HFF-Myc (cell line): ENCODE measurements around the gene TLL1.

Source experiments
- DNase-seq: peaks from one replicate; pipeline ENCODE4 v3.0.0-alpha.2; 2011; ENCODE audit warnings: low read depth; ENCODE audit errors: extremely low read depth
- H3K4me3 ChIP-seq: replicated peaks from 2 replicates; pipeline ENCODE4 v1.5.1; 2011; ENCODE audit warnings: low read depth, mild to moderate bottlenecking, control low read depth, low read length
- TF ChIP-seq, protein P1 (sequence below): IDR thresholded peaks from 2 replicates; pipeline ENCODE4 v1.5.1; 2012; ENCODE audit warnings: mild to moderate bottlenecking, low read depth, low read length, control low read depth; ENCODE audit errors: missing control alignments

TLL1 gene

DNA sequence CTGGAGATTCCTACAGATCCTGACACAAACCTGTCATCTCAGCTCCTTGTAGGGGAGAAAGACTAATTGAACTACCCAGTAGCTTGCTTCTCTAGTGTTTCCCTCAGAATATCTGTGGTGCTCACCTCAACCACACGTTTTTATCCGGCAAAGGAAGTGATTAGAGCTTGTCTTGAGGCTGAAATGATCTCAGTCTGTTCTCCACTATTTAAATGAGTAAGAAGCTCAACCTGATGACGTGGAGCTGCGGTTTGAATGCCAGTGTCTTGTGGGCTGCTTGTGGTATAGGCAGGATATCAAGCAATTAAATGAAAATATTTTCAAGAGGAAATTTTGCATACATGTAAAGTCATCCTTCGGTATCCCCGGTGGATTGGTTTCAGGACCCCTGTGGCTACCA is 270.2 kb downstream of the TLL1 start:
- TF ChIP-seq, protein P1, sequence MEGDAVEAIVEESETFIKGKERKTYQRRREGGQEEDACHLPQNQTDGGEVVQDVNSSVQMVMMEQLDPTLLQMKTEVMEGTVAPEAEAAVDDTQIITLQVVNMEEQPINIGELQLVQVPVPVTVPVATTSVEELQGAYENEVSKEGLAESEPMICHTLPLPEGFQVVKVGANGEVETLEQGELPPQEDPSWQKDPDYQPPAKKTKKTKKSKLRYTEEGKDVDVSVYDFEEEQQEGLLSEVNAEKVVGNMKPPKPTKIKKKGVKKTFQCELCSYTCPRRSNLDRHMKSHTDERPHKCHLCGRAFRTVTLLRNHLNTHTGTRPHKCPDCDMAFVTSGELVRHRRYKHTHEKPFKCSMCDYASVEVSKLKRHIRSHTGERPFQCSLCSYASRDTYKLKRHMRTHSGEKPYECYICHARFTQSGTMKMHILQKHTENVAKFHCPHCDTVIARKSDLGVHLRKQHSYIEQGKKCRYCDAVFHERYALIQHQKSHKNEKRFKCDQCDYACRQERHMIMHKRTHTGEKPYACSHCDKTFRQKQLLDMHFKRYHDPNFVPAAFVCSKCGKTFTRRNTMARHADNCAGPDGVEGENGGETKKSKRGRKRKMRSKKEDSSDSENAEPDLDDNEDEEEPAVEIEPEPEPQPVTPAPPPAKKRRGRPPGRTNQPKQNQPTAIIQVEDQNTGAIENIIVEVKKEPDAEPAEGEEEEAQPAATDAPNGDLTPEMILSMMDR: no peak
- no peak for DNase-seq
- no peak overlapping the region for H3K4me3 ChIP-seq

DNA sequence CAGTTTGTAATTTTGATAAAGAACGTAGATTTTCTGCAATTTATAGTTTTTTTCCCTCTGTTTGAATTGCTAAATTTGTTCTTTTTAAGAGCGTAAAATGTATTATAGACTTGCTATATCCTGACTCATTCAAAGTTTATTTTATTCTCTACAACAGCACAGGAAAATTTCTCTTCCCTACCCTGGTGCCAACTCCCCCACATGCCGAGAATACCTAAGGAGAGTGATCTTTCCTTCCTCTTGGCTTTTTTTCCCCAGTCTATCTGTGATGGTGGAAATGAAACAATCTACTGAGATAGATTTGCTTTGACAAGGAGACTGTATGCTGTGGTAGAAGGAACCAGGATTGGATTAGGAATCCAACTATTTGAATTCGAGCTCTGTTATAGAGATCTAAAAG is 271.6 kb downstream of the TLL1 start:
- H3K4me3 ChIP-seq: no peak overlapping the region
- no peak for DNase-seq
- TF ChIP-seq, protein P1: no peak

DNA sequence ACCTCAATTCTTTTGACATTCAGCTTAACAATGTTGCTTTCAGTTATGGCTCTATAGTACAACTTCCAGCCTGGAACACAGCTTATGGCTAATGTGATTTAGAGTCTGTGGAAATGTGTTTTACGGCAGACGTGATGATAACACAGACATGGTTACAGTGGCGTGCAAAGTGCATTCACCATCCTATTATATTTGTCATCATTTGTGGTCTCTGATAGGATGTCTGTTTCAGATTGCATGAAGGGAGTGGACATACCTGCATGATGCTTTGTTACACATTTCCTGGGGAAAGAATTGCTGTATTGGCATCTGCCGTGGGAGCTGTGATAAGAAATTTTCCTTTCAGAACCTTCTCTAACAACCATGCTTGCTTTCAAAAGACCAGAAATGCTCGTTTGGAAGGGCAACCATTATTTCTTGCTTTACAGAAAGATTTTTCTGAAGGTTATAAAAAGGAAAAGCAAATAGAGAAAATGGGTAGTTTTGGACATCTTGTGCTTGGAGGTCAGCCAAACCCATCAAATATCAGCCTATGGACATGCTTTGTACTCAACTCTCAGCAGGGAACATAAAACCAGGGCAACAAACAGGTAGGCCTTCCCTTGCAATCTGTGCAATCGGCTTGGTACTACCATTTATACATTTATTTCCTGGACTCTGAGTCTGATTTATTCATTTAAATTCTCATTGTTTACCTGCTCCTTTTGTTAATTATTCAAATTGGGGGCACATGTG is 273.9 kb downstream of the TLL1 start:
- TF ChIP-seq, protein P1: no peak
- H3K4me3 ChIP-seq: no peak overlapping the region
- DNase-seq: no peak
